Fibroblast of the conjunctiva (primary cell): ENCODE results near the gene SLC6A7.
"Not testable (repeated sequence)": the region's sequence is repeated elsewhere in the genome, so short reads cannot be mapped to it uniquely, and the experiment has no call there.

Experiments used
- DNase-seq: peaks from one replicate; pipeline ENCODE4 v3.0.0-alpha.2; 2010; ENCODE audit warnings: low read depth

SLC6A7 gene

DNA sequence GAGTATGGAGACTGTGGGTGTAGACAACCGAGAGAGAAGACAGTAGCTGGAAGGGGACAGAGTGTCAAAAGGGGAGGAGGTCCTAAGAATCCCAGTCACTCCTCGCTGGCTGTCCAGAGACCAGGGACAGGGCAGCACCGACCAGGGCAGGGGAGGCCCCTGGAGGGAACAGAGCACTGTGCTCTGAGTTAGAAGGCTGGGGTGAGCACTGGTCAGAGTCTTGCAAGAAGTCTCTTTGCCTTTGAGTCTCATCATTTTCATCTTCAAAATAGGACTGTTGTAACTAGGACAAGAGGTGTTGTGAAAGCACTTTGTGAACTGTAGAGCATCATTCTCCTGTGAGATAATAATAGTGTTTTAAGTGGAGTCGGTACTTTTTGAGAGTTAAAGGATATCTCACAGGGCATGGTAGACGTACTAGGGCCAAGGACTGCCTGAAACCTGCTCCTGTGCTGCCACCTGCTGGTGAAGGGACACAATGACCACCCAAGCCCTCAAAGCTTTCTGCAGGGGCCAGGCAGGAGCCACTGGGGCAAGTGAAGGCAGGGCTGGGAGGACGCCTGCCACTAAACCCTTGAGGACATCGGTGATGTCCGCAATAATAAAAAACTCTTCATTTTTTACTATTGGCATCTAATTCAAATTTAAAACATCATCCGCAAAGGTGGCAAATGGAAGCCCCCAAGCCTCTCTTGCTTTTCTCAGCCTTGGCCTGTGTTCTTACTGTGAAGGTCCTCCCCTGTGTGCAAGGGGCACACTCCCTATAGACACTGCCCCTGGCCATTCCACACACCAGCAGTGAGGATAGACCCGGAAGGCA lies 28.2 kb downstream of the SLC6A7 start:
- peak; percentile 81 for DNase-seq

DNA sequence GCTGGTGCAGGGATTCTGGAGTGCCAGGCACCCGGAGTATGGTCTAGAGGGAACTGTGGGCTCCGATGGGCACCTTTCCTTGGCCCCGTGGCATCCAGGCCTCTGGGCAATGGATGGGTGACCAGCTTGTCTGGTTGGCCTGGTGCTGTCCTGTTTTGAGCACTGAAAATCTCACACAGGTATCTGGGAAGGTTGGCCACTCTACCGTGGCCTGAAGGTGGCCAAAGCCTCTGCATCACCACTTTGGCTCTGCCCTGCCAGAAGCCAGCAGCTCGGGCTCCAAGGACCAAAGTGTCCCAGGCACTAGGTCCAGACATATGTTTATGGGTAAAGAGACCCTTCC lies 28.8 kb downstream of the SLC6A7 start:
- DNase-seq: no peak

DNA sequence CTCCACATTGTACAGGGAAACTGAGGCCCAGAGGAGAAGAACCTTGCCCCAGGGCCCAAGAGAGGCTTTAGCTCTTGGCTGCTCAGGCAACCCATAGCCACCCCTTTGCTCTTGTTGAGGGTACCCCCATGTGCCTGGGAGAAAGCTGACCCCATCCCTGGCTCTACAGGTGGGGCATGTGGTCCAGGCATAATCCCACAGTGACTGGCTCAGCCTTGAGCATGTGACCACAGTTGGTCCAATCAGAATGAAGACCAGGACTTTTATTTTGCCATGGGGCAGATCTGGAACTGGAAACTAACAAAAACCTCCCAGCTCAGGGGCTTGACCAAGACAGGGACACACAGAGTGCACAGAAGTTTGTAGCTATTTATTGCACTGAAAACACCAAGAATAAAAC lies 29.3 kb downstream of the SLC6A7 start:
- DNase-seq: no peak

DNA sequence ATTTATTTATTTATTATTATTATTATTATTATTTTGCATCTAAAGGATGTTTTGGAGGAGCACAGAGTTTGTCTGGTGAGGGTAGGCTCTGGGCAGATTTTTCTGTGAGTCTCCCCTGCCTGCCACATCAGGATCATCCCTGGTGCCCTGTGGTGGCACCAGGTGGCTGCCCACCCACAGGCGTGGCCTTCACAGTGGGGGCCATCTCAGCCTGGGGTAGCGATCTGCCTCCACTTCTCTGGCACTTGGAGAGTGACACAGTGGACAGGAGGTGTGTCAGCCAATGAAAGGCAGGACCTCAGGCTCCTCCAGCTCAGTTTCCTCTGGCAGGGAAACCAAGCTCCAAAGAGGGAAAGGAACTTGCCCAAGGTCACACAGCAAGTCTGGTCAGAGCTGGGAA lies 30.0 kb downstream of the SLC6A7 start:
- DNase-seq: no peak

DNA sequence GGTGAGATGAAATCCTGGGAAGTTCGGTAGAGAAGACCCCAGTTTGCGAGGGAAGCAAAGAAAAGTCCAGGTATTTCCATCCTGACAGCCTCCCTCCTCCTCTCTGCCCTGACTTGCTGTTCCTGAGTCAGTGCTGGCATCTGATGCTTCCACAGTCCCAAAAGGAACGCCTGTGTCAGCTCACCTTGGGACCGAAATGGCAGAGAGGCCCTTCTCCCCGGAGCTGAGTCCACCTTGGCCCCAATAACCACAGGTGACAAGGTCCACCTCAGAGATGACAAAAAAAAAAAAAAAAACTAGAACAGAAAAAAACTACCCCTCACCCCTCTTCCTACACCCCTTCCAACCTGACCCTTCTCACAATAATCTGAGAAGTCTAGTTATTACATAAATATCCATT lies 31.6 kb downstream of the SLC6A7 start:
- no peak for DNase-seq

DNA sequence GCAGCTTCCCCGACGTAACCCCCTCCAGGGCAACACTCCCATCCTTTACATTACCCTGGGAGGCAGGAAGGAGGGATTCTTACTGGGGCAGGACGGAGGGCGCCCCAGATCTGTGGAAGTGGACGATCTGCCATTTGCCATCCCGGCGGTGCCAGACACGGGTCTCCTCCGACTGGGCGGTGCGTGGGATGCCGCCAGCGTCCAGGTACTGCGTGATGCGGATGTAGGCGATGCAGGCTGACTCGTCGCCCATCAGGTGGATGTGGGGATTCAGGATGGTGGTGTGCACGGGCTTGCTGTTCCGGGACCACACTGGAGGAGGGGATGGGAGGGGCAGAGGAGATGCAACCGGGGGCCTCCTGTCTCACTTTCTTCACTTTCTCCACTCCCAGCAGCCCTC lies 33.0 kb downstream of the SLC6A7 start:
- DNase-seq: no peak

DNA sequence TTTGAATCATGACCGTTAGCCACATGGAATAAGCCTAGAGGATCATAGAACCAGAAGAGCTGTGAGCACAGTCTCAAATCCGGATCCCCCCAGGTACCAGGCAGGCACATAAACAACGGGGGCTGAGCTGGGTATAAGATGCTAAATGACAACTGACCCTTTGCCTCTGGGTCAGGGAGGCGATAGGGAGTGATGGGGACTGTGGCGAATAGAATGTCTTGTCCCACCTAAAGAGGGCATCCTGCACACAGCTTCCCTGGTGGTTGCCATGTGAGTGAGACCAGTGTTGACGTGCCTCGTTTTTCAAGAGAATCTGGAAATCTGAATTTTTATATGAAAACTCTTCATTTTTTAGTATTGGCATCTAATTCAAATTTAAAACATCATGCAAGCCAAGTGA lies 33.6 kb downstream of the SLC6A7 start:
- no peak for DNase-seq

DNA sequence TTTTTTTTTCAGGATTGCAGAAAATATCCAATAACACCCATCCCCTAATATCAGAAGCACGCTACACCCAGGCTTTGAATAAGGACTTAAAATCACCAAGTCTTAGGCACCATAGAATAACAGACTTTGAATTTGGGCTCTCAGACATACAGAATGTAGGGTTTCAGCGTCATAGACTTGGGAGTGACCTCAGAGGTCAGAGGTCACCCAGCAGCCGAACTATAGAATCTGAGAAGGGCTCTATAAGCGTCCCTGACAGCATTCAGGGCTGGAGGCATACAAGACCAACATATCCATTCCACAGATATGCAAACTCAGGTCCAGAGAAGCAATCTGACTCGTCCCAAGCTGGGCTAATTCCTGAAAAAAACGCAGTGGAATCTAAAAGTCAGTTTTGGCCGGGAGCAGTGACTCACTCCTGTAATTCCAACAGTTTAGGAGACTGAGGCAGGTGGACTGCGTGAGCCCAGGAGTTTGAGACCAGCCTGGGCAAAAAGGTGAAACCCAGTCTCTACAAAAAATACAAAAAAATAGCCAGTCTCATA lies 34.7 kb downstream of the SLC6A7 start:
- DNase-seq: no peak

DNA sequence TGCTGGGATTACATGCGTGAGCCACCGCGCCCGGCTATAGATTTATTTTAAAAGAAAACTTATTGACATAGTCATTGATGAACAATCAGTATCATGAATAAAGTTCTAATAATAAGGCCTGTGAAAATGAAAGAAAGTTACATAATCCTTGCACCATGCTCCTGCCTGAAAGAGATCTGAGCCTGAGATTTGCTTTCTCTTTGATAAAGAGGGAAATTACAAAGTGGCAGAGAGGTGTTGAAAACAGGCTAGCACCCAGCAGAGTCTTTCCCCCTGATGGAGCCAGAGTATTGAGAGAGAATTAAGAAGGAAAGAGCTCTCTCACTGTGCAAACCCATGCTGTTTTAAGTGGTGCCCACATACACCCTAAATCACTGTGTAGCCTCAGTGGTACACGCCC lies 37.2 kb downstream of the SLC6A7 start:
- no peak for DNase-seq

DNA sequence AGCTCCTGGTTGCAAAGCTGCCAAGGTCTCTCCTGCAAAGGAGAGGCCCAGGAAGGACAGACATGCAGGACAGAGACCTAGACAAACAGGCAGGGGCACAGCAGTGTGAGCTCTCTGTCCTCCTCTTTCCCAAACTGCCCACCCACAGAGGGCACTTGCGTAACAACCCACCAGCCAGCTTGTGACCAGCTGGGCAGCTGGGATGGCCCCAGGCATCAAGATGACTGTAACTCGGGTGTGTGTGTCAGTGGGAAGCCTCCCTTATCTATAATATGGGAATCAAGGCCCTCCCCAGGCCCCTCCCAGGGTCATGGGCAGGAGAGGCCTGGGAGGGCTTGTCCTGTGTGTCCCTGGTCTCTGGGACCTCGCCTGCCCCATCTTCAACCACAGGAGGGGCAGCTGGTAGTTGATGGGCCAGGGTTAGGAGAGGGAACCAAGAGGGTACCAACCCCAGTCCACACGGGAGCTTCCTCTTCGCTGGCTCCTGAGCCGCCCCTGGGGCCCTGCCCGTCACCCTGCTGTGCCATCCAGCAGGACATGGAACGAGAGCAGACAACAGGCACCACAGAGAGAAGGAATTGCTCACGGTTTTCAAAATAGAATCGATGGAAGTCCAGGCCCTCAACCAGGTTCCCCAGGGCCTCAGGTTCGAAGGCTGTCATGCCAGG lies 37.9 kb downstream of the SLC6A7 start:
- DNase-seq: no peak

DNA sequence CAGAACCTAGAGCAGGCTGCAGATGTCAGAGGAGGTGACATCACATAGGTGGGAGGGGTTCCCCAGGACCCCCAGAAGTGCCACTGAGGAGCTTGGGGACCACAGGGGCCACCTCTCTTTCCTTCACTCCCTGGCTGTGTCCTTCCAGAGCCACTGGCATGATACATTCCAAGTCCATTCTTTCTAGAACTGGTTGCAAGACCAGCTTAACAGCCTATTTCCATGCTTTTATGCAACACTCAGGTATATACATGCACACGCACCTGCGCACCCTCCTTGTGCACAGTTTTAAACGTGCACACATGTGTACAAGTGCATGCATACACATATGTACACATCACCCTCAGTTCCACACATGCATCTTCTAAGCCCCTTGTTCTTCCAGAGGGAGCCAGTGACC lies 39.7 kb downstream of the SLC6A7 start:
- DNase-seq: no peak

DNA sequence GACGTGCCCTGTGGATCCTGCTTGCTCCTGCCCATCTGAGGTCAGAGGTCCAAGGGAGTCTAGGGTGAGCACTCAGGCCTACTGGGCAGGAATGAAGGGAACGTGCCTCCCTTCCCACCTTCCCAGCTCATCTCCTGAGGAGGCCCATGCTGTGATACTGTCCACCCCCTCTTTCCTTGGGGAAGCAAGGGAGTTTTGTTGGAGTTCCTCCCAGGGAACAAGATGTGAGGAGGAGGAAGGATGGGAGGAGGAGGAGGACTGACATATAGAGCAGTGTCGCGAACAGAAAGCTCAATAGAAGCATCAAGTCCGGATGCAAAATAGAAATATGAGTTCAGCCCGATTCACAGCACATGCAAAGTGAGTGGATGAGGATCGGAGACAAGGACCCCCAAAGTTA lies 41.0 kb downstream of the SLC6A7 start:
- DNase-seq: no peak

DNA sequence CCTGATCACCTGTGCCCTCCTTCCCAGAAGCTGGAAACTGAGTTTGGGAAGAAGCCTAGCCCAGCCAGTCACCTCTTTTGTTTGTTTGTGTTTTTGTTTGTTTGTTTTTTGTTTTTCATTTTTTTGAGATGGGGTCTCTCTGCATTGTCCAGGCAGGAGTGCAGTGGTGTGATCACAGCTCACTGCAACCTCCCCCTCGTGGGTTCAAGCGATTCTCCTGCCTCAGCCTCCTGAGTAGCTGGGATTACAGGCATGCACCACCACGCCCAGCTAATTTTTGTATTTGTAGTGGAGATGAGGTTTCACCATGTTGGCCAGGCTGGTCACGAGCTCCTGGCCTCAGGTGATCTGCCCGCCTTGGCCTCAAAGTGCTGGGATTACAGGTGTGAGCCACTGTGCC lies 43.8 kb downstream of the SLC6A7 start:
- DNase-seq: not testable (repeated sequence)

DNA sequence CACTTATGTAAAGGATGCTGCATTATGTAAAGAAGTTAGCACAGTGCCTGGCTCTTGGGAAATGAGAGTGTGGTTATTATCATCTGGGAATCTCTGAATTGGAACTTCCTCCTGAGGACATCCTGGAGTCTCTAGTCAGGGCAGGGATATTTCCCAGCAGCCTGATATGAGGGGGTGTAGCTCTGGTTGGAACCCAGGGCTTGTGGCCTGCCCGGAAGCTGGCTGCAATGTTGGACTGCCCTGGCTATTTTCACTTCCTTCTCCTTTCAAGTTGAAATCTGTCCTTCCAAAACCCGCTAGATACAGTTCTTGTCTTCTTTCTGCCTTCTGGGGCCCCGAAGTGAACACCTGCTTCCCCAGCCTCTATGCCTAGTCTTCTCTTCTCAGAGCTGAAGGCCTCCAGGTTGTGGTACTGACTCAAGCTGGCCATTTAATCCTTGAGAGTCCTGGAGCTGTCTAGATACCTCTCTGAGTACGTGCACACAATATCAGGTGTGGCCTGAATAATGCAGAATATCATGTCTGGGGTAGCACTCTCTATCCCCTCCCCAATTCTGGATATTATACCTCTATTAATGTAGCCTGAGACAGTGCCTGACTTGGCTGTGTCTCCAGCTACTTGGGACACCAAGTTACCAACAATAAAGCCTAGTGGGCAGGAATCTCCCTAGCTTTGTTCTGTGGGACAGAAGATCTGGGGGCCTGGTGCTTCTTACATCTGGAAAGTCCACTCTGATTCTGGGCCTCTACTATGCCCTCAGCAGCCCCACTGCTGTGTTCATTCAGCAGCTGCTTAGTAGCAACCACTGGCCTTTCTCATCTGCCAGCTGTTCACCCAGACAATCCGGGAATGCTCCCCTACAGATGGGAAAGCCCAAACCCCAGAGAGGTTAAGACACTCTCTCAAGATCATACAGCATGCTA lies 45.0 kb downstream of the SLC6A7 start:
- no peak for DNase-seq

DNA sequence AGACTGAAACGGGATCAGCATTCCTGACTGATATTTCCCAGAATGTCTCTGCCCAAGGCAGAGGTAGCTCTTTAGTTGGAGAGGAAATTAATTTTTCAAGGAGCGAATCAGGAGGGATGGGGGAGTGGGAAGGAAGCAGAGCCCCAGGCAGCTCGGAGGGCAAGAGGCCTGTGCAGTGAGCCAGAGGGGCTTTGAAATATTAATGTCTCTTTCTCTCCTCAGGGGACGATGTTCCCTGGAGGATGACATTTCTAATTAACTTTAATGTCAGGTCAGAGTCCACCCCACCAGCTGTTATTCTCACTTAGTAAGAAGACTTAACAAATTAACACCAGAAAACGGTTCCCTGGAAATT lies 45.6 kb downstream of the SLC6A7 start:
- DNase-seq: no peak

DNA sequence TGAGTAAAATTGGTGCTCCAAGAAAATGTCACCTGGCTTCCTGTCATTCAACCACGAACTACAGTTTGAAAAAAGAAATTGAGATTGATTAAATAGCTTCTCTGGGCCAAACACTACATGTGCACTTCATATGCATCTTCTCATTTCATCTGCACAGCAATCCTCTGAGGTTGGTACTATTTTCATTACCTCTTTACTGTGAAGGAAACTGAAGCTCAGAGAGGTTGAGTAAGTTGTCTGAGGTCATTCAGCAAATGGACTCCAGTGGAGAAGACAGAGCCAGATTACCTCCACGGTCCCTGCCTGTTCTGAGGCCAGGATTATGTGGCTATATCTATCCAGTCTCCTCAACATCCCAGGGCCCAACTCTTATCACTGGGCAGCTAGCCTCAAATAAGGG lies 46.5 kb downstream of the SLC6A7 start:
- no peak for DNase-seq

DNA sequence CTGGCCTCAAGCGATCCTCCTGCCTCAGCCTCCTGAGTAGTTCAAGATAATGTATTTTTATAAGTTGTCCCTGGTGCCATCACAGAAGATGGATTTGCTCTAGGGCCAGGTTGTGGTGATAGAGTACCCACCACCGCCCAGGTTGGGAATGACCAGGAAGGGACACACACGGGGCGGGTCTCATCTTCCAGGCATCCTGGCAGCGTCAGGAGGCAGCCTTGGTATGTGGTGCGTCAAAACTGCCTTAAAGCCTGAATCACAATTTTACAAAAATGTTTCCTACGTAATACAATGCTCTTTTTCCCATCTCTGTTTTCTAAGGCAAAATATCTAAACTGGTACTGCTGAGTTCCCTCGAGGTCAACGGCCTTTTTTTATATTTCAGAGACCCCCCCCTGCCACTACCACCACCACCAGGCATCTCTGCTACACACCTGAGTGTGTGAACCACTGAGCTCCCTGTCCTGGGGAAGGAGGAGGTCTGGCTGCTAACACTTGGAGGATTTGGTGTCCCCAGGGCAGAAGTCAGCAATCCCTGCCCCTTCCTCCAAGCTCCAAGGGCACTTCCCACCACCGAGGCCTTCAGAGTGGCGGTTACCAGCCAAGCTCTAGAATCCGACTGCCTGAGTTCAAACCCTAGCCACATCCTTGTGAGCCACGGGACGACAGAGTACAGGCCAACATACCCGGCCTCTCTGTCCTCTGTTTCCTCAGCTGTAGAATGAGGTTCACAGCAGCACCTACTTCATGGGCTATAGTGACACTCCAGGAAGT lies 47.3 kb downstream of the SLC6A7 start:
- DNase-seq: no peak

DNA sequence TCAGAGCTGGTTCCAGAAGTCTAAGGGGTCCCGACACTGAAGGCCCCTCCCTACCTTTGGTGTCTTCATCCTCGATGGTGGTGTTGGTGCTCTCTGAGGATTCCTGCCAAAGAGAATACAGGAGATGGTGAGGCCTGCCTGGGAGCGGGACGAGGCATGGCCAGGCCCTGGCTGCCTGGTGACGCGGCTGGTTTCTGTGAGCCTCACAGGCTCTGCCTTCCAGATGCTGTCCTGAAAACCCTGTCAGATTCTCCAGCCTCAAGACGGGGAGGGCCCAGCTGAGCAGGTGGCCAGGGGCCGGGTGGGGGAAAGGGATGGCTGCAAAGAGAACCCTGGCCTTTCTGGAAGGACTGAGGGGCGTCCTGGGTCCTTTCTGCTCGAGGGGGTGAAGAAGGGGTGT lies 48.8 kb downstream of the SLC6A7 start:
- no peak for DNase-seq

DNA sequence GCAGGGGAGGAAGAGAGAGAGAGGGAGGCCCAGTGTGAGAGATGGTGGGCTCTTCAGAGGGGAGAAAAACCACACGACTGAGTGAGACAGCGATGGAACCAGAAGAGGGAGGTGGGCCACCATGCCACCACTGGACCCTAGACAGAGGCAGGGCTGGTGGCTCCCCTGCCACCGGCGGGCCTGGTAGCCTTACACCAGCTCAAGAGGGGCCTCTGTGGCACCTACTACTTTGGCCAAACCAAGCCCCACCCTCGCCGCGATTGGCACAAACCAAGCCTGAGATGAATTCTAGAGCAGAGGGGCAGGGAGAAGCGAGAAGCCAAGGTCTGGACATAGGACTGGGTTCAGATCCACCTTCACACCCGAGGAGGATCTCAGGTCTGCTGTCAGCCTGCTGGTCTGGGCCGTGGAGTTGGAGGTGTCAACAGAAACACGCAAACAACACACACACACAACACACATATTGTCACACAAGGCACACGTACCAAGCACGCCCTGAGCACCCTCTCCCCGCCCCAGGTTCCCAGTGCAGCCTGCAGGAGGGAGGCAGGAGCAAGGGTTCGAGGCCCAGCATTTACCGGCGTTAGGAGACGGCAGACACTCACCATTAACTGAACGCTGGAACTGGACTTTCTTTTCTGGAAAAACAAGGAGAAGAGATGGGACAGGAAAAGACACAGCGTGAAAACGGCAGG lies 49.4 kb downstream of the SLC6A7 start:
- no peak for DNase-seq

DNA sequence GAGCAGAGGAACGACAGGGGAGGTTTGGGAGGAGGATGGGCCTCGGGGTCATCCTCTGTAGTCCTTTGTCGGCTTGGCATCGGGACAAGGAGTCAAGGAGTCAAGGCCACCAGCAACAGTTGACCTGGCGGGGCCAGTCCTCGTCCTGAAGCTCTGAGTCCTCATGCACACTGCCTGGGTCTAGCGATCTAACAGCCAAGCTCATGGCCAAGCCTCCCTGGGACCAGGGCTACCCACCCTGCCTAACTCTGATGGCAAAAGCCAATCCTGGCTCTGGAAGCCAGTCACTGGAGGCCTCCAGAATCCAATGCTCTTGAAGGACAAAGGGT lies 49.9 kb downstream of the SLC6A7 start:
- DNase-seq: no peak
